ENCODE measurements around the gene TUG1.

Gene TUG1

DNA sequence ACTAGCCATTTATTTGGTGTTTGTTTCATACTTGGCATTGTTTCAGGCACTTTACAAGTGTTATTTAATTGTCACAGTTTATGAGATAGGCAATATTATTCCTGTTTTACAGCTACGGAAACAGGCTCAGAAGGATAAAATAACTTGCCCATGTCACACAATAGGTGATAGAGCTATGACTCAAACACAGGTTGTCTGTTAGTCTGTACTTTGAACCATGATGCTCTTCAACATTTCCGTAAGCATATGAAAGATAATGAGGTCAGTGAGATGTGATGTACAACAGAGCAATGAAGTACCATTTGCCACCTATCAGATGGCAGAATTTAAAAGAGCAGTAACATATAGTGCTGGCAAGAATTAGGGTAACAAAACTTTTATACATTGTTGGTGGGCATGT, 15.3 kb downstream of the TUG1 start:
- TF ChIP-seq CTCF (conservative IDR thresholded peaks at IDR 0.05): no peak
- H3K27ac ChIP-seq: no peak overlapping the region

DNA sequence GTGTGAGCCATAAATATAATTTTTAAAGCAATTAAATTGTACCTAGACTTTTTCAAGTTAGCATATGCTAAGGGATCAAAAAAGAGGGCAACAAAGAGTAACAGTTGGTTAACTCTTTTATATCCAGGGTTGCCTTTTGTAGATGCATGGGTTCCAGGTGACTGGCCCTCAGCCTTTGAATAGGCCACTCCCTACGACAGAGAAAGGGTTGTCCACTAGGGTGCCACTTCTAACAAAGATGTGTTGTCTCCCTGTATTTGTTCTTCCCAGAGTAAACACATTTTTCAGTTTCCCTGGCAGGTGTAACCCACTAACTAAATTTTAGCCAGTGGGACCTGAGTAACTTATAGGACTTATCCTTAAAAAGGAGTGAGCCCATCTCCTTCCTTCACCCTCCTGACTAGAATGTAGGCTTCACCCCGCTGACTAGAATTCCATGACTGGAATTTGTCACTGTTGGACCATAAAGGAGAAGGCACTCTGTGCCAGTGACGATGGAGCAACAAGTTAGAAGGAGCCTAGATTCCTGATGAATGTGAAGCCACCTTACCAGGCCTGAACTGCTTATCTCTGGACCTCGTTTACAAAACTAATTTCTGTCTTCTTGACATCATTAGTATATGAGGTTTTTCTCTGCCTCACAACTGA, 16.6 kb downstream of the TUG1 start:
- H3K27ac ChIP-seq: no peak overlapping the region
- no peak for TF ChIP-seq CTCF (conservative IDR thresholded peaks at IDR 0.05)

DNA sequence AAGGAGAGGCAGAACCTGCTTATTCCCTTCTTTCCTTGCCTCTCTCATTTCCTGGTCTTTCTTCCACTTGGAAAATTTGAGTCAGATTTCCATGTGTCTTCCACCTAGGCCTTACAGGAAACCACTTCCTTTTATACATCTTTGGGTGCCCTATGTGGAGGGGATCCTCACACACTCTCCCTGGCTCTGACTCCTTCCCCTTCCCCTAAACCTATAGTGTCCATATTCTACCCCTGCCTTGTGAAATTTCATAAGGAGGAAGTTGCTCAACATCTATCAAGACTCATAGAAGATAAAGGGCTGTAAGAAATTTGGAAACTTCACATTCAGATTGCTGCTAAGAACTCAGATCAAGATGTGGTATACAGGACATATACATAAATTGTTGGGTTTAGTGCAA, 20.4 kb downstream of the TUG1 start:
- no peak for TF ChIP-seq CTCF (conservative IDR thresholded peaks at IDR 0.05)
- no peak overlapping the region for H3K27ac ChIP-seq

- no peak overlapping the region for H3K27ac ChIP-seq
- no peak for TF ChIP-seq CTCF (conservative IDR thresholded peaks at IDR 0.05)
Observed at GRCh38 chr22:30990690-30991089, 21.6 kb downstream of the TUG1 start.

DNA sequence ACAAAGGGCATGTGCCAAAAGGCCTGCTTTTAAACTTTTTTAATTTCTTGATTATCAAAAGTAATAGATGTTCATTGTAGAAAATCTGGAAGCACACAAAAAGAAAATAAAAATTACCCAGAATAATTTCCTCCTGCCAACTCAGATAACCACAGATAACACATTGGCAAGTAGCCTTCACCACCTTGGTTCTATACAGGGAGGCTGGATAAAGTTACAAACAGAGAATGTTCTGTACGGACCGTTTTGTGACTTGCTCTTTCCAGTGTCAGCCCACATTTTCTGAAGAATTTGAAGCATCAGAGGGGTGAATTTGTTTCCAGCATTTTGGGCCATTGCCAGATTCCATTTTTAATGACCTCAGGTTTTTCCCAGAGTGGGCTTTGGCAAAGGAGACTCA, 23.5 kb downstream of the TUG1 start:
- H3K27ac ChIP-seq: no peak overlapping the region
- TF ChIP-seq CTCF (conservative IDR thresholded peaks at IDR 0.05): no peak

DNA sequence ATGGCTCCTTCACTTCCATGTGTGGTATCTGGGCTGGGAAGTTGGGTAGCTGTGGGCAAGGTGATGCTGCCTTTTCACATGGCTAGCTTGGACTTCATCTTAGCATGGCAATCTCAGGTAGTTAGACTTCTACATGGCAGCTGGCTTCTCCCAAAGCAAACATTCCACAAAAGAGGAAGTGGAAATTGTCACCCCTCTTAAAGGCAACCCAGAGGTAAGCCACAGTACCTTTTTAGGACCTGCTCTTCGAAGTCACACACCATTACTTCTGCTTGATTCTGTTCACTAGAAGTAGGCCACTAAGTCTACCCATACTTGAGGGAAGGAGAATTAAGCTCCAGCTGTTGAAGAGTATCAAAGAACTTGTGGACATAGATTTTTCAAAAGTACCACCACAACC, 25.9 kb downstream of the TUG1 start:
- no peak overlapping the region for H3K27ac ChIP-seq
- no peak for TF ChIP-seq CTCF (conservative IDR thresholded peaks at IDR 0.05)

DNA sequence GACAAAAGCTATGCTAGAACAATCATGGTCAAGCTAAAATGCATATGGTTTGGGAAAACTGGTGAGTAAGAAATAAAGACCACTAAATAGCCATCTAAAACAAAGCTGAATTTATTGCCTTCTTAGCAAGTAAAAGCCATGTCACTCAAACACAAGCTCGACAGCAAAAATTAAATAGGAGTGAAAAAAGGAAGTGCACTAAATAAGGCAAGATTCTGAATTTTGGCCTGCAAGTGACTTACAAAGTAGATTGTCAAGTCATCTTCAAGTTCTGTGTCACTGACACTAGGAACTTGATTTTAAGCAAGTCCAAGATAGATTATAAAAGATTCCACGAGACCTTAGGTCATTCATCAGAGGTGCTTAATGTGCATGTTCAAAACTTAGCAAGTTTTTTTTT, 27.4 kb downstream of the TUG1 start:
- H3K27ac ChIP-seq: no peak overlapping the region
- TF ChIP-seq CTCF (conservative IDR thresholded peaks at IDR 0.05): no peak

Measured in VCaP (cell line).